WERI-Rb-1 (cell line): Measurements from ENCODE around the gene TAPT1.
A peak's percentile ranks its signal among the peaks of the same experiment; 100 is the strongest.

Experiments
- DNase-seq: peaks from one replicate; pipeline ENCODE4 v3.0.0-alpha.2; 2020
- H3K27ac ChIP-seq: fragments of 250-450 bp; sonication (Bioruptor Pico); 2 replicates; pipeline ENCODE4 v1.5.1; 2020; ENCODE audit warnings: mild to moderate bottlenecking, moderate library complexity
- H3K27me3 ChIP-seq: fragments of 250-450 bp; sonication (Bioruptor Pico); 2 replicates; pipeline ENCODE4 v1.5.1; 2021; ENCODE audit warnings: mild to moderate bottlenecking, low read depth, moderate library complexity; ENCODE audit not compliant: insufficient read depth, severe bottlenecking
- H3K36me3 ChIP-seq: fragments of 250-450 bp; sonication (Bioruptor Pico); 2 replicates; pipeline ENCODE4 v1.5.1; 2020; ENCODE audit warnings: mild to moderate bottlenecking, moderate library complexity
- H3K4me3 ChIP-seq: 2 replicates; pipeline ENCODE4 v1.5.1; 2011; ENCODE audit warnings: low read depth, mild to moderate bottlenecking, control low read depth, low read length
- H3K9me3 ChIP-seq: fragments of 250-450 bp; sonication (Bioruptor Pico); 2 replicates; pipeline ENCODE4 v1.5.1; 2021; ENCODE audit warnings: mild to moderate bottlenecking, moderate library complexity; ENCODE audit not compliant: severe bottlenecking
- CTCF ChIP-seq: IDR thresholded peaks from 2 replicates; pipeline ENCODE4 v1.5.1; 2011; ENCODE audit warnings: low read depth, mild to moderate bottlenecking, control low read depth, inconsistent platforms, low read length

TAPT1 gene

GRCh38 chr4:16117164-16117563, 109.1 kb downstream of the TAPT1 start:
- TF ChIP-seq CTCF: no peak
- H3K27ac ChIP-seq: no peak overlapping the region
- no peak overlapping the region for H3K4me3 ChIP-seq
- H3K36me3 ChIP-seq: no peaks in the 10 kb centered on the region
- DNase-seq: no peak
- H3K27me3 ChIP-seq: no peaks in the 10 kb centered on the region
- no peaks in the 10 kb centered on the region for H3K9me3 ChIP-seq

- TF ChIP-seq CTCF: no peak
- Histone ChIP-seq H3K27ac (no peak overlapping the region), H3K27me3 (no peaks in the 10 kb centered on the region), H3K36me3 (no peaks in the 10 kb centered on the region), H3K4me3 (no peak overlapping the region), H3K9me3 (no peaks in the 10 kb centered on the region)
- DNase-seq: no peak
Observed at GRCh38 chr4:16116493-16116990, 109.7 kb downstream of the TAPT1 start.

GRCh38 chr4:16116019-16116418, 110.3 kb downstream of the TAPT1 start:
- H3K4me3 ChIP-seq: no peak overlapping the region
- no peaks in the 10 kb centered on the region for H3K9me3 ChIP-seq
- H3K36me3 ChIP-seq: no peaks in the 10 kb centered on the region
- DNase-seq: no peak
- no peak for TF ChIP-seq CTCF
- H3K27me3 ChIP-seq: no peaks in the 10 kb centered on the region
- H3K27ac ChIP-seq: no peak overlapping the region

- Histone ChIP-seq H3K27ac (no peak overlapping the region), H3K36me3 (no peaks in the 10 kb centered on the region), H3K27me3 (no peaks in the 10 kb centered on the region), H3K9me3 (no peaks in the 10 kb centered on the region), H3K4me3 (no peak overlapping the region)
- TF ChIP-seq CTCF: no peak
- DNase-seq: no peak
Observed at GRCh38 chr4:16114546-16114945, 111.7 kb downstream of the TAPT1 start.

- peak; percentile 35 for DNase-seq
- Histone ChIP-seq H3K27me3 (no peaks in the 10 kb centered on the region), H3K36me3 (no peaks in the 10 kb centered on the region), H3K4me3 (no peak overlapping the region), H3K27ac (no peak overlapping the region; the same call in 1 of the 2 replicates), H3K9me3 (no peaks in the 10 kb centered on the region)
- TF ChIP-seq CTCF: no peak
Observed at GRCh38 chr4:16113741-16114140, 112.5 kb downstream of the TAPT1 start.

GRCh38 chr4:16111533-16111932, 114.7 kb downstream of the TAPT1 start:
- Histone ChIP-seq H3K36me3 (no peaks in the 10 kb centered on the region), H3K27me3 (no peaks in the 10 kb centered on the region), H3K4me3 (no peak overlapping the region), H3K27ac (peak overlapping the region; percentile 43), H3K9me3 (no peaks in the 10 kb centered on the region)
- DNase-seq: no peak
- no peak for TF ChIP-seq CTCF
